ENCODE results near the gene ASCC1.

Gene ASCC1

GRCh38 chr10:72235544-72236279 lies 19.6 kb upstream of the ASCC1 start:
- DNase-seq (ENCODE audit: low spot score): no peak
- TF ChIP-seq CTCF (IDR thresholded peaks at IDR 0.05; ENCODE audit: extremely low read depth, missing control alignments): no peak

GRCh38 chr10:72234560-72235095 lies 18.6 kb upstream of the ASCC1 start:
- no peak for DNase-seq (ENCODE audit: low spot score)

GRCh38 chr10:72233621-72234020 lies 17.5 kb upstream of the ASCC1 start:
- no peak for DNase-seq (ENCODE audit: low spot score)
- TF ChIP-seq CTCF (IDR thresholded peaks at IDR 0.05; ENCODE audit: extremely low read depth, missing control alignments): no peak

More at GRCh38 chr10:72234560-72235095, 18.6 kb upstream of the ASCC1 start:
- no peak for TF ChIP-seq CTCF (IDR thresholded peaks at IDR 0.05; ENCODE audit: extremely low read depth, missing control alignments)

GRCh38 chr10:72229261-72230251 lies 13.5 kb upstream of the ASCC1 start:
- no peak for TF ChIP-seq CTCF (IDR thresholded peaks at IDR 0.05; ENCODE audit: extremely low read depth, missing control alignments)
- no peak for DNase-seq (ENCODE audit: low spot score)

GRCh38 chr10:72228318-72228751 lies 12.3 kb upstream of the ASCC1 start:
- no peak for DNase-seq (ENCODE audit: low spot score)
- no peak for TF ChIP-seq CTCF (IDR thresholded peaks at IDR 0.05; ENCODE audit: extremely low read depth, missing control alignments)

GRCh38 chr10:72227826-72228225 lies 11.8 kb upstream of the ASCC1 start:
- DNase-seq (ENCODE audit: low spot score): no peak
- no peak for TF ChIP-seq CTCF (IDR thresholded peaks at IDR 0.05; ENCODE audit: extremely low read depth, missing control alignments)

Measured in GM20000 (cell line).